NK-92 treated with Interleukin-12 subunit alpha and Interleukin-12 subunit beta, amount 100 ng/mL, for 24 hours (cell line): ENCODE results near the gene PAFAH1B1.
"Not testable (repeated sequence)": the region's sequence is repeated elsewhere in the genome, so short reads cannot be mapped to it uniquely, and the experiment has no call there.

Source experiments
- DNase-seq: peaks from one replicate; lab custom pipeline; 2025; lab: John Stamatoyannopoulos, UW

Gene PAFAH1B1

DNA sequence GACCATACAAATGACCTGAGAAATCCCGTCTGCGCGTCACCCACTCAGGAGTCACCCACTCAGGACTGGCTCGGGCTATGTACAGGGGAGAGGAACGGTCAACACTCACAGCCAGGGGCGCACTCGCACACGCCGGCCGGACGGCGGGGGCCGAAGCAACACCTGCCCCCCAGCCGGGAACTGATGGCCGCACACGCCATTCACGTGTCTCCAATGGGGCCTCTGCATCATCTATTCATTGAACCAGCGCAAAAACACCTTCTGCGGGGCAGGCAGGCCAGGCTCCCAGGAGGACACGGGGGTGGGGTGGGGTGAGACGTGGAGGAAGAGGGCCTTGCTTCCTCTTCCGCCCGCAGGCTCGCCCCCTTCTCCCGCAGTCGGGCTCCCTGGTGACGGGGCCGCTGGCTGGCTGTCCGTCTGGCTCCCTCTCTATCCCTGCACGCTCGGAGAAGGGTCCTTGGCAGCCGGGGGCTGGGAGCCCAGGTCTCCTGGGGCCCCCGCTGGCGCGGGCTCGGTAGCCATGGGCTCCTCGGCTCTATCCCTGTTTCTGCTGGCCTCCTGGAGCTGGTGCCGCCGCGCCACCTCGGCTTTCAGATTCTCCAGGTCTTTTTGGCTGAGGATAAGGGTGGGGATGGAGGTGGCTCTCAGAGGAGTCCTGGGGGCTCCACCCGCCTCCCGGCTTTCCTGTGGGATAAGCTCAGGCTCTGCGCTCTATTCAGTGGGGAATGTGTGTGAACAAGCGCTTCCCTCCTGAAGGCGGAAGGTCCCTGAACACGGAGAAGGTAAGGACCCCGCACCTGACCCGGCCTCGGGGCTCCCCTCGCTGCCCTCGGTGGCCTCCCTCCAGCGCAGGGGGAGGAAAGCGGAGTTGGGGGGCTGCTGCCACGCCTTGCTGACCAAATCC lies 97.0 kb downstream of the PAFAH1B1 start:
- no peak for DNase-seq

DNA sequence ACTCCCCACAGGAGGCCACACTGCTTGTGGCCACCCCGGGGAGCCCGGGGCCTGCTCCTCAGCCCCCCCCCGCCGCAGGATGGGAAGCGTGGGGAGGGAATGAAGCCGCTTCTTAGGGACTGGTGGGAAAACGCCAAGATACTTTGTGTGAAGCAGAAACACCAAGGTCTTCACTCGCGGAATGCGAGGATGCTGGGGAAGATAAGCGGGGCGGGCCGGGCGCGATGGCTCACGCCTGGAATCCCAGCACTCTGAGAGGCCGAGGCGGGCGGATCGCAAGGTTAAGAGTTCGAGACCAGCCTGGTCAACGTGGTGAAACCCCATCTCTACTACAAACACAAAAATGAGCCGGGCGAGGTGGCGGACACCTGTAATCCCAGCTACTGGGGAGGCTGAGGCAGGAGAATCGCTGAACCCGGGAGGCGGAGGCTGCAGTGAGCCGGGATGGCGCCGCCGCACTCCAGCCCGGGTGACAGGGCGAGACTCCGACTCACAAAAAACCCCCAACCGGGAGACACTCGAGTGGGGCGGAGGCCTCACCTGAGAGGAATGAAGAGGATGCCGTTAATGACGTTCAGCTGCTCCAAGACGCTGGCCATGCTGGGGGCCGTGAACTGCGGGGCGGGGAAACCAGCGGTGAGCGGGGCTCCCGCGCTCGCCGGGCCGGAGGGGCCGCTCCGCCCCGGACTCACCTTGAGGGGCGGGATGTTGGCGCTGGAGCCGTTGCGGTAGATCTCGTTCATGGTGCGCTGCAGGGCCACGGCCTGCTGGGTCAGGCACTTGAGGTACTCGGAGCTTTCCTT lies 97.8 kb downstream of the PAFAH1B1 start:
- DNase-seq = no peak

DNA sequence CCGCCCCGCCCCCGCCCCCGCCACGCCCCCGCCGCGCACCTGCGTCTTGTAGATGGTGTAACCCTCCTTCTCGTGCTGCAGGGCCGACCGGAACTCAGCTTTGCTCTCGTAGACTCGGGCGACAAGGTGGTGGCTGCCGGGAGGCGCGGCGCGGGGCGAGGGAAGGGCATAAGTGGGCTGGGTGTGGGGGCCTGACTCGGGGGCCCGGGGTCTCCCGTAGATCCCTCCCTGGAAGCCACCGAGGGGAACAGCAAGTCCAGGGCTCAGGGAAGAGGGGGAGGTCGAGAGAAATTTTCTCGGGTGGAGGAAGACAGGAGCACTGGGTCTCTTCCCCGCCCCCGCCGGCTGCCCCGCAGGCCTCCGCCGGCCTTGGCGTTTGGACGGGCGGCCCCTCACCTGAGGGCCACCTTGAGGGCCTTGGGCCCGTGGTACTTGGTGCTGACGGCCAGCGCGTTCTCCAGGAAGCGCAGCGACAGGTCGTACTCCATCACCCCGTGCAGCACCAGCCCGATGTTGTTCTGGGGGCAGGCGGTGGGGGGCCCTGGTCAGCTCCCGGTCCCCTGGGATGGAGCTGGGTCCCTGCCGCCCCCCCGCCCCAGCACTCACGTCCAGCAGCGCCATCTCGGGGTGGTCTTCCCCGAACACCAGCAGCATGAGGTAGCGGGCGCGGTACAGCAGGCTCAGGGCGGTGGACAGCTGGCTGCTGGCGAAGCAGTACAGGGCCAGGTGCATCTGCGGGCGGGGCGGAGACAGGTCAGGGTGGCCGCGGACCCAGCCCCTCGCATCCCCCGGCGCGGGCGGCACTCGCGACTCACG lies 98.7 kb downstream of the PAFAH1B1 start:
- no peak for DNase-seq

DNA sequence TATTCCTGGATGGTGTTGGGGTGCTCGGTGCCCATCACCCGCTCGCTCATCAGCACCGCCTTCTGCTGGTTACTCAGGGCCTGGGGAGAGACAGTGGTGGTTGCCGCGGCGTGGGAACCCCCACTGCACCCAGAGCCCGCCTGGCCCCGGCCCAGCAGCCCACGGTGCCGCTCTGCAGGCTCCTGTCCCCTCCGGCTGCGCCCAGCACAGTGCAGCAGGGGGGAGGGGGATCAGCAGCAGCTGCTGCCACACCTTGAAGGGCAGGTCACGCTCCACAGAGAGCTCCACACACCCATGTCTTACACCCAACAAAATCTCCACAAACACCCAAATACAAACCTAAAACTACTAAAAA lies 99.3 kb downstream of the PAFAH1B1 start:
- DNase-seq = no peak

DNA sequence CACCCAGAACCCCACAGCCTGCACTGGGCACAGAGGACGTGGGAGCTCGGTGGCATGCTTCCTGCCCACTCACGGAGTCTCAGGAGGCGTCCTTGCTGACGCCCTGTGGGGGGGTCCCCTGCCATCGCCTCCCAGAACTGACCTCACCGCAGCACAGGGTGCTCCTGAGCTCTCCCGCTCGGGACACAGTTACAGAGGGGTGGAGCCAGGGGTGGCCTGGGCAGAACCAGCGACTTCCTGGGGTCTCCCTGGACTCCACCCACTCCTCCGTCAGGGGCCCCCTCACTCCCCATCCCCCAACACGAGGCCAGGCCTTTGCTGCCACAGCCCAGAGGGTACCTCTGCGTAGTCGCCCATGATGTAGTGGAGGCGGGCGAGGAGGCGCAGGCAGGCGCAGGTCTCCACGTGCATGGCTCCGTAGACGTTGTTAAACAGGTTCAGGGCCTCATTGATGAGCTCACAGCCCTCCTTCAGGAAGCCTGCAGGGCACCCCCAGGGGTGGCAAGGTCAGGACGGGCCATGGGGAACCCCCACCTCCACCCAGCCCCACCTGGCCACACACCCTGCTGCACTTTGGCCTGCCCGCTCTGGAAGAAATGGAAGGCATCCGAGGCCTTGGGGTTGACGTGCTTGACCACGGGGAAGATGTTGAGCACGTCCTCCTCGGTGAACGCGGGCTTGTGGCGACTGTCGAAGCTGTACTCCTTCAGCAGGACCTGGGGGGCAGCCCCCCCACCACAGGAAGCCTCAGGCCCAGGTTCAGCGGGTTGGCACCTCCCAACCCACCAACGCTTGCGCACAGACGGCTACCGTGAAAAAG lies 100.3 kb downstream of the PAFAH1B1 start:
- no peak for DNase-seq

DNA sequence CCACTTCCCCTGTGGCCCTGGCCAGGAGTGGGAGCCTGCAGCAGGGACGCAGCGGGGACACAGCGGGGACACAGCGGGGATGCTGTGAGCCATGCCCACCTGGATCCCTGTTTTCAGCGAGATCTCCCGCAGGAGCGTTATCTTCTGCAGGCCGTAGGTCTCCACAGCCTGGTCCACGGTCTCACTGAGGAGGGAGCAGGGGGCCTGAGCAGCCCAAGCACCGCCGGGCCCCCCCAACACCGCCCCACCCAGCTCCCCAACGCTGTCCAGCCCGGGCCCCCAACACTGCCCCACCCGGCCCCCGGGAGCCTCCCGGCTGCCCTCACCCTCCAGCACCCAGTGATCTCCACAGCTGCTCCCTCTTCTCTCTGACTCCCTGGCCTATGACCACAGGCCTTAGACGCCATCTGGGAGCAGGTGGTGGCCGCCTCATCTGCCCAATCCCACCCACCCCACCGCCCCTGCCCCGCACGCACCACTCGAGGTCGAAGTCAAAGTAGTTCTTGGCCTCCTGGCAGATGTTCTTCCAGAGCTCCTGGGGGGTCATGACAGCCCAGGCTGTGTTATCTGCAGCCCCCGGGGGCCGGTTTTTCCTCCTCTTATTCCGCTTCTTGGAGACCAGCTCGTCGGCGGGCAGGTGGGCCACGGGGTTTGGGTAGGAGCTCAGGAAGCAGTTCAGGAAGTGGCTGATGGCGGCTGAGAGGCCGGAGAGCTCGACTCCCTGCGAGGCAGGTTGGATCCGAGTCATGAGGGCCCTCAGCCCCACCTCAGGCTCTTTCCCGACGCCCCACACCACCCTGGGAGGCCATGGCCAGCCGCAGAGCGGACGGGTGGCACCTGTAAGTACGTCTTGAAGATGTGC lies 101.2 kb downstream of the PAFAH1B1 start:
- no peak for DNase-seq

DNA sequence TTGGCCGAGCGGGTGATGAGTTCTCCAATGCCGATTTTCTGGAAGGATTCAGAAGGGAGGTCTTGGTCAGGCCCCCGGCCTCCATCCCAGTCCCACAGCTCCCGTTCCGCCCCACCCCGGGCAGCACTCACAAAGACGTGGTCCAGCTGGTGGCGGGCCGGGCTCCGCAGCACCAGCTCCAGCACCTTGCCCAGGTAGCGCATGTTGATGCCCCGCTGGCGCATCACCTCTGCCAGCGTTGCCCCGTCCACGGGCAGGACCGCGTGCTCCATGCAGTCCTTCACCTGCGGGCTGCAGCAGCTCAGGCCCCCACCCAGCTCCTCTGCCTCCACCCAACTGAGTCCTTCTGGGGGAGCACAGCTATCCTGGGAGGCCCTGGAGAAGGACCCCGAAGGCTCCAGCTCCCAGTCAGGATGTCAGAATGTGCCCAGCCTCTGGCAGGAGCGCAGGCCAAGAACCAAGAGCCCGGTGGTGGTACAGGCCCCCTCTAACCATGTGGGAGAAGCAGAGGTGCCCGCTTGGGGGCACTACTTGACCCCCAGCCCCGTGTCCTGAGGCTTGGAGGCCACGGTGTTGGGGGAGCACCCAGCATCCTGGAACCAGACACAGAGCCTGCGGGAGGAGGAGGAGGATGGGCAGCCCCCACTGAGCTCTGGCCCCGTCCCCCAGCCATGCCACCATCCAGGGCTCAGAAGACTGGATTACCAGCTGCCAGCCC lies 101.9 kb downstream of the PAFAH1B1 start:
- no peak for DNase-seq

DNA sequence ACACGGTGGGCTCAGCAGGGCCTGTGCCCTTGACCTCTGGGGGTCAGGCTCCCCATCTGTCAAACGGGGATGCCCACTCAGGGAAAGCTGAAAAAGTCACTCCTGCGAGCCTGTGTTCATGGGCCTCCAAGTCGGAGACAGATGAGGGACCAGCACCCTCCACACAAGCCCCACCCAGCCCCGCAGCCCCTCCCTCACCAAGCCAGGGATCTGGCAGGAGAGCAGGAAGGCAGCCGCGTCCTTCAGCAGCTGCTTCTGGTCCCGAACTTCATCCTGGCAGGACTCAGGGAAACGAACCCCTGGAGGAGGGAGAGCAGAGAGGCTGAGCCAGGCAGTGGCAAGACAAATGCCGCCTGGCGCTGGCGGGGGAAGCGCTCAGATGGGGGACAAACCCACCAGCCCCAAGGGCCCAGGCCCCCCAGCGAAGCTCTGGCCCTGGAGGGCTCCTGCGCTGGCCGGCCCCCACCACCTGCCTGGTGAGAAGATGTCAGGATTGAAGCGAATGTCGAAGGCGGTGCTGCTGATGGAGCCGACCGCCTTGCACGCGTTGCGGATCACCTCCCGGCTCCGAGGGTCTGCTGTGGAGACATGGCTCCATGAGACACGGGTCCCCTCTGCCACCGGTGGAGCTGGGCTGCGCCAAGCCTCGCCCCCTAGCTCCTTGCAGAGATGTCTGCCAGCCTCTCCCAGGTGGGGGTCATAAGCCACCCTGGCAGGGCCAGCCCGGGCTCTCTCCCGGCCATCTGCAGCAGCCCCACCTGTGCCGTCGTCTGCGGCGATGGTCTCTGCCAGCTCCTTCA lies 102.7 kb downstream of the PAFAH1B1 start:
- DNase-seq = no peak

DNA sequence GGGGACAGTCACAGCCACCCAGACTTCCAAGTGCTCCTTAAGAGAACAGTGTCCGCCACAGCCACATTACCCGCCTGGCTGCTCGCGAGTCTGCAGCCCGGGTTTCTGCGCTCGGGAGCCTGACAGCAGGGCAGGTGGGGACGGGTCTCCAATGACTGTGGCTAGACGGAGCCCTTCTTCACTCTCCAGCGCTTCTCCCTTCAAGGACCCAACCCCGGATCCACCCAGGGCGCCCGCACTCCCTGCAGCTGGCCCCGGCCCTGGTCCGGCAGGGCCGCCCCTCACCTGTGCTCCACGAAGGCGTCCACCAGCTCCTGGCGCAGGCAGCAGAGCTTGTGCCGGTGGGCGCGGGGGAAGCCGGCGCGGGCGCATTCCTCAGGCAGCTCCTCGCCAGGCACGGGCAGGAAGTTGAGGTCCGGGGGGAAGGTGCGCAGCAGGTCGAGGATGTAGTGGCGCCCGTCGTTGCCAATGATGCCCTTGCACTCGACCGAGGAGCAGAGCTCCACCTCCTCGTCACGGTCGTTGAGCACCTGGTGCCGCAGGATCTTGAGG lies 104.2 kb downstream of the PAFAH1B1 start:
- DNase-seq = no peak

DNA sequence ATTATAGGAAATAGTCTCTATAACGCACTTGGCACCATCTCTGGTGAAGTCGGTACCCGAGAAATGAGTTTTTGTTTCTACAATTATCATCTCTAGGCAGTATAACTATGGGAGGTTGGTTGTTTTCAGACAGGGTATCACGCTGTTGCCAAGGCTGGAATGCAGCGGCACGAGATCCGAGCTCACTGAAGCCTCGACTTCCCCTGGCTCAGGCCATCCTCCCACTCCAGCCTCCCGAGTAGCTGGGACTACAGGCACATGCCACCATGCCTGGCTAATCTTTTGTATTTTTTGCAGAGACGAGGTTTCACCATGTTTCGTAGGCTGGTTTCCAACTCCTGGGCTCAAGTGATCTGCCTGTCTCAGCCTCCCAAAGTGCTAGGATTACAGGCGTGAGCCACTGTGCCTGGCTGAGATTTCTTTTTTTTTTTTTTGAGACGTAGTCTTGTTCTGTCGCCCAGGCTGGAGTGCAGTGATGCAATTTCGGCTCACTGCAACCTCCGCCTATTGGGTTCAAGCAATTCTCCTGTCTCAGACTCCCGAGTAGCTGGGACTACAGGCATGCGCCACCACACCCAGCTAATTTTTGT lies 105.9 kb downstream of the PAFAH1B1 start:
- not testable (repeated sequence) for DNase-seq

DNA sequence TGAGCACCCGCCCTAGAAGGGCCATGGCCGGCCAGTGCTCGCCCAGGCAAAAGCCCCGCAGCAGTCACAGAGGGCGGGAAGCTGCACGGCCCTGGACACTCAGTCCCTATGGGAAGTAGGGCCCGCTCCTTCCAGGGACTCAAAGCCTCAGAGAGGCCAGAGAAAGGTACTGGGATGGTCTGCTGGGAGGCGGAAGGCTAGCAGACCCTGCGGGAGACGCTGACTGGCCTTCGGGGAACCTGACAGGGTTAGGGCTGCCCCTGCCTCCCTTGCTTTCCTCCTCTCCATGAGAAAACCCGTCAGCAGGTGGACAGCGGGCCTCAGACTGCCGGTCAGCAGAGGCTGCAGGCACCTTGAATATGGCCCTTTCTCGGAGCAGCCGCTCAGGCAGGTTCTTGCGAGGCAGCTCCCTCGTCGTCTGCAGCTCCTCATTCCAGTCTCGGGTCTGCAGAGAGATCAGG lies 106.6 kb downstream of the PAFAH1B1 start:
- no peak for DNase-seq

DNA sequence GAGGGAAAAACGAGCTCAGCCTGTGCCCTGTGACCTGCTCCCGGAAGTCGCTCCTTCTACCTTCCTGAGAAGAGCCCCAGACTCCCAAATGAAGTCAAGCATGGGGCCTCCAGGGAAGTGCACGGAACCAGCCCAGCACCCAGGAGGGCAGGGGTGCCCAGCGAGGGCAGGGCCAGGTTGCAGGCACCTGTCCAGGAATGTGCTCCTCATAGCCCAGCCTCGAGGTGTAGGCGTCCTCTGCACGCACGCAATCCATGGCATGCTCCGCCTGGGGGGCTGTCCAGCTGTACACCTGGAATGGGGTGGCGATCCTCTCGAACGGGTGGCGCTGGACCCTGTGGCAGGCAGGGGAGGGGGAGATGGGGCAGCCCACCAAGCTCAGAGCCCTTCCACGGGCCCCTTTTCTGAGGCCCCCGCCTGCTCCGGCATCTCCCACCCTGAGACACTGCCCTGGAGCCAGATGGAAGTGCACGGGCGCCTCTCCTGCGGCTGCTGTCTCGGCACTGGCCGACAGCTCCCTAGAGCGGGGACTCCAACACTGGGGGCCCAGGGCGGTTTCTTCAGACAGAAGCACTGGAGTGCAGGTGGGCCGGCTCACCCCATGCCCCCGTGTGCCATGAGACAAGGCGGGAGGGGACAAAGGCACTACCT lies 107.2 kb downstream of the PAFAH1B1 start:
- DNase-seq = no peak

DNA sequence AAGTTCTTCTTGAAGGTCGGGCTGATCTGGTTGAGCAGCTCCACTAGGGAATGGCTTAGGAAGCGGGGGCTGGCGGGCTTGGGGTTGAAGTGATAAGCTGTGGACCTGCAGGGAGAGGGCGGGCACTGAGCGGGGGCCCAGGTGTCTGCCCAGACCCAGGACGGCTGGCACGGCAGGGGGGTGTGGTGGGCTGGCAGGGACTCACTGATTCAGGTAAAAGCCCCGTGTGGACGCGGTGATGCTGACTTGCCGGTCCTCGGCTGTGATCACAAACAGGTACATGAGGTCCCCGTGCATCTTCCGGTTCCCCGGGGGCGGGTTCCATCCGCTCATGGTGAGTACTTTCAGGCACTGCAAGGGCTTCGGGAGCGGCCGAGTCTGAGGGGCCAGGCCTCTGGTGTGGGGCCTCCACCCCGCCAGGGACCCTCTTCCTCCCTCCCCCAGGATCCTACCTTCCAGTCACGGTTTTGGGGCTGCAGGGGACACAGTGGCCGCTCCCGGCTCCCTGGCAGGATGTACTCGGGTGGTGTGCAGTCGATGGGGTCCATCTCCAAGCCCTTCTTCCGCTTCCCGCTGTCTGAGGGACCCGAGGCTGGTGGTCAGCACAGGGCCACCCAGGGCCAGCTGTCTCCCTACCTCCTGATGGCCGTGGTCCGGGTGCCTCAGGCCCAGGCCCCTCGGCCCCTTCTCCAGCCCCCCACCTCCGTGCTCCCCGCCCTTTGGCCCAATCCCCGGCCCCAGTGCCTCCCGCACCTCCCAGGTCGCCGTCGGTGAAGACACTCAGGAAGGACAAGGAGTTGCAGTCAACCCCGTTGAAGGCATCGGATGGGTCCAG lies 107.9 kb downstream of the PAFAH1B1 start:
- no peak for DNase-seq

DNA sequence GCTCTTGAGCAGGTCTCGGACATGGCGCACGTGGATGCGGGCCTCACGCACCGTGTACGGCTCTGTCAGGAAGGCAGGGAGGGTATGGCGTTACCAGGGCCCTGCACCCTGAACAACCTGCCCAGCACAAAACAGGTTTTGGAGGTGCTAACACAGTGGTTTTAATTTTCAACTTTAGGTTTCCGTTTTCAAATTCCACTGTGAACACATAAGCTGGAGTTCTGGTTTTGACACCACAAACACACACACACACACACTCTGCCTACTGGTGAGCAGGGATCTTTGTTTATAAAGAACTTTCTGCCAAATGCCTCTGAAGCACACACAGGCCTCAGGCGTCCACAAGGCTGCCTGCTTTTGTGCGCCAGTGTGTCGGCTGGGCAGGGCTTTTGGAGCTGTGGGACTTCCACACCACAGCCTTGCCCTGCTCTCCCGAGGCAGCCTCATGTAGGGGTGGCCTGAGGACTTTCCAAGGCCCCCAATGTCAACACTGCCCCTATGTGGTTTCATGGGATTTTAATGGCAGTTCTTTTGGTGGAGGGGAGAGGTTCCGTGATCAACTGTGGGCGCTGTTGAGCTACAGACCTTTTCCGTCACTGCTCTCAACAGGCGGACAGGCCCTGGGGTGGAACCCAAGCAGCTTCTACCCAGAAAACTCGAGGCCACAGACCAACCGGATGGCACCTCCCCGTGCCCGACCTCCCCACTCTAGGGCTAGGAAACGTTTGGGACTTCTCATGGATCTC lies 108.7 kb downstream of the PAFAH1B1 start:
- no peak for DNase-seq

DNA sequence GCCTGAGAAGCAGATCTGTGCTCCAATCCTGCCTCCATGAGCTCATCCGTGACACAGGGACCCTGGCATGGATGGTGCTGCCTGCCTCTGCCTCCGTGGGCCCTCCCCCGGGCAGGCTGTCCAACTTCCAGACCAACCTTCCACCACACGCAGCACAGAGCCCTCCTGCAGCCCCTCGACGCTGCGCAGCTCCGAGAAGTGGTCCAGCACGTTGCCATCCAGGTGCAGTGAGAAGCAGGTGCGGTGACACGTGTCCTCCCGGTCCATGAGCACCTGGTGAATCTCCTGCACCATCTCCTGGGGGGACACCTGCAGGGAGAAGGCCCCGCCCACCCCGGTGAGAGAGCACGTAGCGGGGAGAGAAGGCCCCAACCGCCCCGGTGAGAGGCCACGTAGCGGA lies 109.7 kb downstream of the PAFAH1B1 start:
- no peak for DNase-seq

DNA sequence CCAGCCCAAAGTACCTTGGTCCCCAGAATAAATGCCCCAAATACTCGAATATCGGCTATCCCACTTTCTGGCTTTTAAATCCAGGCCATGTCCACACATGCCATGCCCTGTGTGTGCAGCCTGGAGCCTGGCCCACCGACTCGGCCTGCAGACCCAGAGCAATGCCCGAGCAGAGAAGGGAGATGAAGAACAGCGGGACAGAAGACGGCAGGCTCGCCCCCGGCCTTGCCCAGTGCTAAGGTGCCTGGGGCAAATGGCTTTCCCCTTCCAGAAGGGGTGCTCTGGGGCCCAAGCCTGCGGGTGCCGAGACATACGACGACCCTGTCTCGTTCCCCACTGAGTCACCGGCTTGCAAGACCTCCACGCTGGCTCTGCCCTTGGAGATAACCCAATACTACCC lies 110.2 kb downstream of the PAFAH1B1 start:
- DNase-seq = no peak
